GF-D8 (cell line): ENCODE data around the gene LORICRIN.

Experiments
- DNase-seq: peaks from one replicate; lab custom pipeline; 2025; lab: John Stamatoyannopoulos, UW

Gene LORICRIN

GRCh38 chr1:153250166-153250565 is 9.3 kb upstream of the LORICRIN start:
- no peak for DNase-seq

DNA sequence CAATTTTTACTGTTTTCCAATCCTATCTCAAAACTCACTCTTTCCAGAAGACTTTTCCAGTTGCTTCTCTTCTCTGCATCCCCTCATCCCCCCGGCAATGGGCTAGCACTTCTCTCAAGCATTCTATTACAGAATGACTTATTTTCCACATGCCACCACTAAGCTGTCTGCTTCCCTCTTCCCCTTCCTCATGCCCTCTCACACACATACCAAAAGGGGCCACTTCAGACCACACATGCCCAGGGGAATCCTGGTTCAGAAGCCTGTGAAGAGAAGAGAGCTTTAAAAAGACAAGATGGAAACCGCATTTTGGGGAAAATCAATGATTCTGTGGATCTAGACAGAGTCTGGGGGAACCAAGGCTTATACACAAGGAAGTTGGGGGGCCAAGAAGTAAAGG is 8.4 kb upstream of the LORICRIN start:
- DNase-seq = no peak

GRCh38 chr1:153251562-153251961 is 7.9 kb upstream of the LORICRIN start:
- DNase-seq = no peak

DNA sequence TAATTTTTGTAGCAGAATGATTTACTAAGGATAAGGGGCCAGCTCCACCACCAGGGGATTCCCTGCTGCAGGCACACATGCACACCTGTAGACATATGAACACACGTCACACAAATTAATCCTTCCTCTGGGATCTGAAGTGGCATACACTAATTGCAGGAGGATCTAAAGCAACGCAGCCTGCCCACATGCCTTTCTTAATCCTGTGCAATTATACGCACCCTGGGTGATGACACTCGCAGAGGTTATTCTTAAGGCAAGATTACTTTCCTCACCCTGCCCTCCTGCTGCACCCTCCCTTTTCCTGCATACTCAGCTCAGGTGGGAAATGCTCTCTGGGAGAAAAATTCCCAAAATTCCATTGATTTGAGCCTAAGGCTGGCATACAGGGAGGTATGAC is 7.5 kb upstream of the LORICRIN start:
- no peak for DNase-seq

- DNase-seq = no peak
These were observed 6.4 kb upstream of the LORICRIN start for GRCh38 chr1:153253076-153253475.

- DNase-seq = no peak
These were observed 5.8 kb upstream of the LORICRIN start for GRCh38 chr1:153253693-153254092.

GRCh38 chr1:153260585-153261280 is 1.2 kb downstream of the LORICRIN start:
- DNase-seq = no peak

DNA sequence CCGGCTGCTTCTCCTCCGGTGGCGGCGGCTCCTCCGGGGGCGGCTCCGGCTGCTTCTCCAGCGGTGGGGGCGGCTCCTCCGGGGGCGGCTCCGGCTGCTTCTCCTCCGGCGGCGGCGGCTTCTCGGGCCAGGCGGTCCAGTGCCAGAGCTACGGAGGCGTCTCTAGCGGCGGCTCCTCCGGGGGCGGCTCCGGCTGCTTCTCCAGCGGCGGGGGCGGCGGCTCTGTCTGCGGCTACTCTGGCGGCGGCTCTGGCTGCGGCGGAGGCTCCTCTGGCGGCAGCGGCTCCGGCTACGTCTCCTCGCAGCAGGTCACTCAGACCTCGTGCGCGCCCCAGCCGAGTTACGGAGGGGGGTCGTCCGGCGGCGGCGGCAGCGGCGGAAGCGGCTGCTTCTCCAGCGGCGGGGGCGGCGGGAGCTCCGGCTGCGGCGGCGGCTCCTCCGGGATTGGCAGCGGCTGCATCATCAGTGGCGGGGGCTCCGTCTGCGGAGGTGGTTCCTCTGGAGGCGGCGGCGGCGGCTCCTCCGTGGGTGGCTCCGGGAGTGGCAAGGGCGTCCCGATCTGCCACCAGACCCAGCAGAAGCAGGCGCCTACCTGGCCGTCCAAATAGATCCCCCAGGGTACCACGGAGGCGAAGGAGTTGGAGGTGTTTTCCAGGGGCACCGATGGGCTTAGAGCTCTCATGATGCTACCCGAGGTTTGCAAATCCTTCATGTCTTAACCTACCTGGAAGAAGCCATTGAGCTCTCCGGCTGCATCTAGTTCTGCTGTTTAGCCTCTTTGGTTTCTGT is 2.0 kb downstream of the LORICRIN start:
- DNase-seq = no peak

DNA sequence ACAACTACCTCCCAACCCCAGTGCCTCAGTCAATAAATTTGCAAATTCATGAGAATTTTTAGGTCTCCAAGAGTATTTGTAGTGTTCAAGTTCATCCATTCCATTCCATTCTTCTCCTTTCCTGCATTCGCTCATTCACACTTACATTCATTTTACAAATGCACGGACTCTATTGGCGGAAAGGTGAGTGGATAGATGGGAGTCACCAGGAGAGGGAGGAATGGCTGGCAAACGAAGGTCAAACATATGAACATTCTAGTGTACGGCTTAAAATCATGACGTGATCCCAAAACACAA is 2.5 kb downstream of the LORICRIN start:
- DNase-seq = no peak

DNA sequence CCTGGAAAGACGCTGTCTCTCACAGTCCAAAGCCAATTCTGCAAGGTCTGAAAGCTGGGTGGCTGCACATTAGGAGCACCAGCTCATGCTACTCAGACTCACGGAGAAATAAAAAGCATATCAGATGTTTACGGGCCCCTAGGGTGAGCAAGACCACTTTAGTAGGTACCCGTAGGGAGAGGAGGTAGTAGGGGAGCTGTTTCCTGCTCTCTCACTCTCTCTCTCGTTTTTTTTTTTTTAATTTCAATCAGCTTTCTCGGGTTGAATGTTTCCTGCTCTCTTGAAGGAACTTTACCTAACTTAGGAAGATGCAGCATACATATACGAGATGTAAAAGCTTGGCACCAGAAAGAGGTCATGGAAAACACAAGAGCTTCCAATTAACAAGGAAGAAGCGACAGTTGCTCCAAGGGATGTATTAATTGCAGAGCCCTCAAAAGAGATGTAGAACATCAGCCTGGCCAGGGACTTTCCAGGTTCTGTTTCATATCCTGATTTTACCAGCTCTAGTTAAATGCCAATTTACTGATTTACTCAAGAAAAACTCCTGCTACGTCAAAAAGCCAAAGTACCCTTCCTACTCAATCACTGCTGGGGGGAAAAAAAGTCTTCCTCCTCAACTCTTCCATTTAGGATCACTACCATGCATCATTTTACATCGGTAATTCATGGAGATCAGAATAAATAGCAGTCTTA is 3.1 kb downstream of the LORICRIN start:
- no peak for DNase-seq

GRCh38 chr1:153265457-153265856 is 6.0 kb downstream of the LORICRIN start:
- DNase-seq = no peak

DNA sequence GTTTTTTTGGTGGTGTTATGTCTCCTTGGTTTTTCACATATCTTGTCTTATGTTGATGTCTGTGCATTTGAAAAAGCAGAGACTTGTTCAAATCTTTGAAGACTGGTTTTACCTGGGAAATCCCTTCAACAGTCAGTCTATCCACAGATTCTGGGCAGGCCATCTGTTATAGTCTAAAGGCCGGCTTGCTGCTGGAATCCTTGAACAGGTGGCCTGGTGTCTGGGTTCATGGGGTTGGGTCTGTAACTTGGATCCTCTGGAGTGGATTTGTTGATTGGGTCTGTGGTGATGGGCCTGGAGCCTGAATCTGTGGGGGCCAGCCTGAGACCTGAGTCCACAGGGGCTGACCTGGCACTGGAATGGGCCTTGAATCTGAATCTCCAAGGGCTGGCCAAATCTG is 12.2 kb downstream of the LORICRIN start:
- DNase-seq = no peak

DNA sequence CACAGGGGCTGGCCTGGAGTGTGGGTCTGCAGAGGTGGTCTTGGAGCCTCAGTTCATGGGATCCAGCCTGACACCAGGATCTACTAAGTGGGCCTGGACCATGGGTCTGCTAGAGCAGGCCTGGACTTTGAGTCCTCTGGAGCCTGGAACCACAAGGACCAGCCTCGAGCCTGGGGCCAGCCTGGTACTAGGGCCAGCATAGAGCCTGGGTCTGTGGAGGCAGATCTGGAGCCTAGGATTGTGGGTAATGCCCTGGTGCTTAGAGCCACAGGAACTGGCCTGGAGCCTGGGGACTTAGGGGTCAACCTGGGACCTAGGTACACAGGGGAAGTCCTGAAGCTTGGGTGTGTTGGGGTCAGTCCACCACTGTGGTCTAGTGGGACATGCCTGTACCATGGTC is 12.7 kb downstream of the LORICRIN start:
- no peak for DNase-seq

DNA sequence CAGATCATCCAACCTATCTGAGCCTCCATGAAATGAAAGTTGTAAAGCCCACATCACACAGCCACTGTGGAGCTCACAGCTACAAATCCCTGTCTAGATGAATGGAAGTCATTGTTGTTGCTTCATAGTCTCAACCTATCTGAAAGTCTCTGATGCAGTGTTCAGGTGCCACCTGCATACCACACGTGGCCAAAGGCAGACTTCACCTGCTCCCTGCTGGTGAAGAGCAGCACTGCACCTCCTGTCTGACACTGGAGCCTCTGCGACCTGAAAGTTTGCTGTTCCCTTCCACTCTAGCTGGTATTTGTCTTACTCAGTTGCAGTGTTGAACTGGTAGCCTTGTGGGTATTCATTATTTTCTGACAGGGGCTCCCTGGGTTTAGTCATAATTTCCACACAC is 18.4 kb downstream of the LORICRIN start:
- DNase-seq = no peak

GRCh38 chr1:153288634-153289275 is 29.3 kb downstream of the LORICRIN start:
- DNase-seq = no peak

DNA sequence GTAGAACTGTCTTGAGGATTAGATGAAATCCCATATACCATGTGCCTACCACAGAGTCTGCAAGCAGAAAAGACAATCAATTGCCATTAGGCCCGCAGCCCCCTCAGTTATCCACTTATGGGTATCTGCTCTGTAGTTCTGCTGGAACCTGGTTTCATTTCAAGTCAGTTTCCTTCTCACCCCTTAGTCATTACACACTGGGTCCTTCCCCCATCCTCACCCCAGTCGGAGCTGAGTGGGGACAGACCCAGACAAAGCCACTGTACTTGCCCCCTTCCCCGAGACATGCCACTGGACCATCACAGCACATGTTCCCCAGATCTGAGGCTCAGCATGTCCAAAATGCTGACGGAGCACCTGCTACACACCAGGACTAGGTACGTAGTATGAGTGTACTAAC is 32.0 kb downstream of the LORICRIN start:
- no peak for DNase-seq

DNA sequence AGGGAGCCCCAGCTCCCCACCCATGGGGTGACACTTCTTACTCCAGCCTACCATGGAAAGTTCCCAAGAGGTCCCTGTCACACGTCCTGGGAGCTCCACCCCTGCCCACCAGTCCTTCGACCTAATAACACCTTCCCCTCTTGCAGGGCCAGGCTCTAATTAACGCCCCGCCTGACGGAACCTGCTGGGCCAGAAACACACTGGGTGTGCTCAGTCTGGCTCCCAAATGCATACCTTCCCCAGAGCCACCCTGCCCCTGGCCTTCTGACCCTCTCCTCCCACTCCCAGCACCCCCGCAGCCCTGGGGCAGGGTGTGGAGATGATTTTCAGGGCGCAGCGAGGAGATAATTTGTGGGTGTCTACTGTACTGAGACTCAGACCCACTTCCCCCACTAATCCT is 32.7 kb downstream of the LORICRIN start:
- DNase-seq = no peak

DNA sequence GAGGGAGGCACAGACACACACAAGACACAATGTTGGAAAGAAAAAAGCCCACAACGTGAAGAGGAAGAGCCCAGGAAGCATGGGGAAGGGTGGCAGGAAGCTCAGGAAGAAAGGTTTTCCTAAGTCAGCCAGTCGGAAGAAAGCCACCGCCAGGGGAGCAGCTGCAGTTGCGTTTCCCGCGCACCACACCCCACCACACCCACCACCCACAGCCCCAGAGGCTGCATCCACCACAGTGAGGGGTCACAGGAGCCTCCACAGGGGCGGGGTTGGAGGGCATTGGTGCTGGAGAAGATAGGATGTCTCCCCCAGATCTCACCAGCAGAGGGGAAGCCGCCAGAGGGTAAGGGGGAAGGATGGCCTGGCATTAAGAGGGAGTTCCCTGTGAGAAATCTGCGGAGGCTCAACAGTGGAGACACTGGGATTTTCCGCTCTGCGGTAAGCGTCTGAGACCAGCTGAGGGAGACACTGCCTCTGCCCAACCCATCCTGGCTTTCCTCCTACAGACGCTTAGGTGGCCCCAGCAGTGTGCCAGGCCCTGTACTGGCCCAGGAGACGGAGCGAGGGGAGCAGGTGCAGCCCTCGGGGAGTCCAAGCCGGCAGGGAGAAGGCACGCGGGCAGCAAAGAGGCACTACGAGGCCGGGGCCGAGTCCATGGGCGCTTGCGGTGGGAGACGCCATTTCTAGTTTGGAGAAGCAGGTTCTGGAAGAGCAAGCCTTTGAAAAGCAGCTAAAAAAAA is 33.4 kb downstream of the LORICRIN start:
- no peak for DNase-seq

DNA sequence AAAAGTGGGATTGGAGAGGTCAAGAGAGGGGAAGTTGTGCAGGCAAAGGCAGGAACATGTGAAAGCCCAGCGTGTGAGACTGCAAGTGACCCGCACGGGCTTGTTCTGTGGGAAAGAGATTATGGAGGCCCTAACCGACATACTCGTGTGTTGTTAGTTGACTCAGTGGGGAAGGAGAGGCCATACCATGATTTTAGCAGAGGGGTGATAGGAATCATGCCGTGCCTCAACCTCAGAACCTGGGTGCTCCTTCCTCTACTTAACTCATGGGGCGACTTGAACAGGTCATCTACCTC is 33.9 kb downstream of the LORICRIN start:
- no peak for DNase-seq

DNA sequence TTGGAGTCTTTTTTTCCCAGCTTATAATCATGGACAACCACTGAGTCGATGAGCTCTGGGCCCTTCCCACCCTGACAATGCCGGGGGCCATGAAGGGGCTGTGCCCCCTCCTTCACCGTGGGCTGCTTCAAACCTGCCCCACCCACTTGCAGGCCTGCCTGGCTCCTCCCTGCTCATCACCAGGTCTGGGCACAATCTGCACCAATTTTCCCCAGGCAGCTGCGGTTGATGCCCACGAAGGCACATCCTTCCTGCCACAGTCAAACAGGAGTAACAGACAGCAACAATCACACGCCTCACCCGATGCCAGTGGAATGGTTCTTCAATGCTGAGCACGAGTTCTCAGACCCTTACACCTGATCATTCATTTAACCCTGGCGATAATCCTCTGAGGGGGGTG is 34.4 kb downstream of the LORICRIN start:
- no peak for DNase-seq

GRCh38 chr1:153302308-153302707 is 42.8 kb downstream of the LORICRIN start:
- DNase-seq = no peak

GRCh38 chr1:153305682-153306081 is 46.2 kb downstream of the LORICRIN start:
- no peak for DNase-seq
